HepG2 (cell line): ENCODE measurements around the gene AMER1. TPM values are rescaled to one million over a fixed set of nuclear protein-coding genes. Genes with fewer than 3 reads are reported as not detected.

Source experiments
- ARID2 ChIP-seq: sonication (generic); formaldehyde crosslinking; IDR thresholded peaks from 2 replicates; pipeline ENCODE4 v1.8.1; 2022; ENCODE audit warnings: mild to moderate bottlenecking, missing genetic modification reagents, borderline replicate concordance
- ASH2L ChIP-seq: fragments of 300-600, 200-600 bp; sonication (generic); IDR thresholded peaks from 2 replicates; pipeline ENCODE4 v1.7.0; 2017; ENCODE audit warnings: low read depth, mild to moderate bottlenecking, moderate library complexity, mixed read lengths, low read length; ENCODE audit not compliant: insufficient read length
- CCDC6 ChIP-seq: sonication (generic); formaldehyde crosslinking; IDR thresholded peaks from 2 replicates; pipeline ENCODE4 v1.8.1; 2022; ENCODE audit warnings: mild to moderate bottlenecking, missing genetic modification reagents, moderate library complexity
- CREB1 ChIP-seq, 2 experiments: fragments of 450-650 bp in 1 of 2; IDR thresholded peaks; 2 replicates each; pipeline ENCODE4 v1.6.1; 2016 to 2017; ENCODE audit warnings: control low read depth in 1 of 2, mild to moderate bottlenecking in 1 of 2, missing compliant biosample characterization in 1 of 2, missing genetic modification characterization in 1 of 2
- ETV5 ChIP-seq: IDR thresholded peaks from 2 replicates; pipeline ENCODE4 v1.6.1; 2018; ENCODE audit warnings: missing biosample characterization, missing genetic modification reagents, inconsistent platforms, borderline replicate concordance
- FOXA3 ChIP-seq: IDR thresholded peaks from 2 replicates; pipeline ENCODE4 v1.6.1; 2016; ENCODE audit warnings: missing genetic modification reagents, missing compliant biosample characterization
- FOXO4 ChIP-seq: sonication (generic); formaldehyde crosslinking; conservative IDR thresholded peaks from 2 replicates; pipeline ENCODE4 v1.8.1; 2023; ENCODE audit warnings: missing genetic modification reagents
- GABPB1 ChIP-seq: IDR thresholded peaks from 2 replicates; pipeline ENCODE4 v1.6.1; 2016; ENCODE audit warnings: mild to moderate bottlenecking, missing genetic modification reagents, moderate library complexity, missing compliant biosample characterization
- HIVEP1 ChIP-seq: sonication (generic); formaldehyde crosslinking; IDR thresholded peaks from 2 replicates; pipeline ENCODE4 v1.4.0; 2020; ENCODE audit warnings: mild to moderate bottlenecking, missing genetic modification reagents
- KDM5B ChIP-seq: sonication (generic); formaldehyde crosslinking; IDR thresholded peaks from 2 replicates; pipeline ENCODE4 v1.4.0; 2020; ENCODE audit warnings: missing genetic modification reagents, mild to moderate bottlenecking, borderline replicate concordance
- PHF8 ChIP-seq: sonication (generic); formaldehyde crosslinking; IDR thresholded peaks from 2 replicates; pipeline ENCODE4 v1.5.0; 2020; ENCODE audit warnings: missing genetic modification reagents
- TARDBP ChIP-seq: sonication (generic); formaldehyde crosslinking; IDR thresholded peaks from 2 replicates; pipeline ENCODE4 v1.8.0; 2022; ENCODE audit warnings: mild to moderate bottlenecking, missing genetic modification reagents
- ZNF281 ChIP-seq: sonication (generic); formaldehyde crosslinking; IDR thresholded peaks from 2 replicates; pipeline ENCODE4 v1.4.0; 2020; ENCODE audit warnings: missing genetic modification reagents, borderline replicate concordance
- ZNF607 ChIP-seq: sonication (generic); formaldehyde crosslinking; IDR thresholded peaks from 2 replicates; pipeline ENCODE4 v1.5.1; 2020; ENCODE audit warnings: missing genetic modification reagents, mild to moderate bottlenecking, borderline replicate concordance
- ZNF639 ChIP-seq: conservative IDR thresholded peaks from 2 replicates; pipeline ENCODE4 v1.6.1; 2018; ENCODE audit warnings: missing genetic modification reagents
- ZNF678 ChIP-seq: sonication (generic); formaldehyde crosslinking; IDR thresholded peaks from 2 replicates; pipeline ENCODE4 v1.4.0; 2020; ENCODE audit warnings: mild to moderate bottlenecking, missing genetic modification reagents
- ZNF782 ChIP-seq: sonication (generic); formaldehyde crosslinking; IDR thresholded peaks from 2 replicates; pipeline ENCODE4 v1.4.0; 2020; ENCODE audit warnings: missing genetic modification reagents, mild to moderate bottlenecking, borderline replicate concordance
- polyA plus RNA-seq, 8 experiments: library from polyadenylated mRNA; depleted of rRNA in 3 of 8; stranded (reverse) in 7 of 8; unstranded in 1 of 8; fragments of >200 nt; fragmentation: Illumina TruSeq in 4 of 8; extraction: Trizol in 4 of 8; gene quantifications; 2 replicates each; pipeline versions ENCODE4 v1.2.1 to v1.2.3, GENCODE V29; 2011 to 2016; ENCODE audit warnings: low read depth in 4 of 8, missing spikeins in 1 of 8, mixed read lengths in 1 of 8; ENCODE audit not compliant: insufficient read depth in 1 of 8
- total RNA-seq, 5 experiments: library from RNA; depleted of rRNA; stranded (reverse); fragments of >200 nt; fragmentation: Illumina TruSeq; extraction: Trizol; gene quantifications; 2 replicates each; pipeline ENCODE4 v1.2.3, GENCODE V29; 2016; ENCODE audit warnings: low read depth in 1 of 5
- TF ChIP-seq, protein P1 (sequence below): sonication (generic); formaldehyde crosslinking; IDR thresholded peaks from 2 replicates; pipeline ENCODE4 v1.4.0; 2020; ENCODE audit warnings: missing genetic modification reagents

Gene AMER1
- total and polyA plus RNA-seq, 2 of the 13 experiments (the other 11 are each of a cell fraction or from before 2014, with no cell fraction given), result 2.8 to 10.8 TPM

- no peak for TF ChIP-seq ZNF782 (CRISPR knock-in tag)
- TF ChIP-seq ETV5, result no peak
- TF ChIP-seq ARID2 (CRISPR knock-in tag), result no peak
- TF ChIP-seq PHF8 (CRISPR knock-in tag), result peak; percentile 75
- TF ChIP-seq FOXO4 (CRISPR knock-in tag), result no peak
- TF ChIP-seq CCDC6 (CRISPR knock-in tag), result peak; percentile 49; the same call in 1 of the 2 replicates
- TF ChIP-seq ZNF607 (CRISPR knock-in tag), result peak; percentile 69; the same call in 1 of the 2 replicates
- TF ChIP-seq ZNF678, result no peak
- 0 out of 2 replicates have a peak, but pooled peaks have one; percentile 56 for TF ChIP-seq KDM5B (CRISPR knock-in tag)
- TF ChIP-seq CREB1 (IDR thresholded peaks at IDR 0.05), result peak; percentile 25; the same call in 1 of the 2 replicates
- no peak; the same call in 1 of the 2 replicates for TF ChIP-seq CREB1 (CRISPR knock-in tag; IDR thresholded peaks at IDR 0.05)
- 0 out of 2 replicates have a peak, but pooled peaks have one; percentile 0 for TF ChIP-seq FOXA3 (CRISPR knock-in tag)
- 0 out of 2 replicates have a peak, but pooled peaks have one; percentile 34 for TF ChIP-seq TARDBP (CRISPR knock-in tag)
- peak; percentile 45 for TF ChIP-seq ASH2L
- no peak for TF ChIP-seq ZNF639 (CRISPR knock-in tag)
- TF ChIP-seq ZNF281 (CRISPR knock-in tag), result peak; percentile 46; the same call in 1 of the 2 replicates
- TF ChIP-seq, protein P1, sequence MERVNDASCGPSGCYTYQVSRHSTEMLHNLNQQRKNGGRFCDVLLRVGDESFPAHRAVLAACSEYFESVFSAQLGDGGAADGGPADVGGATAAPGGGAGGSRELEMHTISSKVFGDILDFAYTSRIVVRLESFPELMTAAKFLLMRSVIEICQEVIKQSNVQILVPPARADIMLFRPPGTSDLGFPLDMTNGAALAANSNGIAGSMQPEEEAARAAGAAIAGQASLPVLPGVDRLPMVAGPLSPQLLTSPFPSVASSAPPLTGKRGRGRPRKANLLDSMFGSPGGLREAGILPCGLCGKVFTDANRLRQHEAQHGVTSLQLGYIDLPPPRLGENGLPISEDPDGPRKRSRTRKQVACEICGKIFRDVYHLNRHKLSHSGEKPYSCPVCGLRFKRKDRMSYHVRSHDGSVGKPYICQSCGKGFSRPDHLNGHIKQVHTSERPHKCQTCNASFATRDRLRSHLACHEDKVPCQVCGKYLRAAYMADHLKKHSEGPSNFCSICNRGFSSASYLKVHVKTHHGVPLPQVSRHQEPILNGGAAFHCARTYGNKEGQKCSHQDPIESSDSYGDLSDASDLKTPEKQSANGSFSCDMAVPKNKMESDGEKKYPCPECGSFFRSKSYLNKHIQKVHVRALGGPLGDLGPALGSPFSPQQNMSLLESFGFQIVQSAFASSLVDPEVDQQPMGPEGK, result peak; percentile 84
- peak; percentile 55; the same call in 1 of the 2 replicates for TF ChIP-seq GABPB1 (CRISPR knock-in tag)
- TF ChIP-seq HIVEP1 (CRISPR knock-in tag), result no peak
Measured at GRCh38 chrX:64205735-64206501, 410 bp upstream of the AMER1 start (continued).
